Liver (tissue), 10 donors: ENCODE measurements around the gene RND1. TPM values are rescaled to one million over a fixed set of nuclear protein-coding genes. Genes with fewer than 3 reads are reported as not detected.
A peak's percentile ranks its signal among the peaks of the same experiment; 100 is the strongest.

Source experiments
- DNase-seq: peaks from one replicate; pipeline ENCODE4 v3.0.0-alpha.2; 2017; ENCODE audit warnings: low spot score
- H3K27ac ChIP-seq, 2 donors: one replicate each; pipeline ENCODE4 v1.7.0; 2013; ENCODE audit warnings: inconsistent platforms in 2 of 2, low read length in 2 of 2, control low read depth in 1 of 2, low read depth in 1 of 2, mild to moderate bottlenecking in 1 of 2
- H3K27me3 ChIP-seq, 4 donors: one replicate each; pipeline versions ENCODE4 v1.6.1 to v1.7.0; 2013; ENCODE audit warnings: low read length in 3 of 4, inconsistent platforms in 1 of 4, mild to moderate bottlenecking in 1 of 4, moderate library complexity in 1 of 4; ENCODE audit not compliant: control insufficient read depth in 4 of 4, insufficient read depth in 4 of 4
- H3K36me3 ChIP-seq, 4 donors: one replicate each; pipeline versions ENCODE4 v1.6.1 to v1.7.0; 2013; ENCODE audit warnings: low read length in 3 of 4, mild to moderate bottlenecking in 3 of 4, low read depth in 1 of 4, moderate library complexity in 1 of 4; ENCODE audit not compliant: control insufficient read depth in 4 of 4, insufficient read depth in 3 of 4
- H3K4me1 ChIP-seq, 4 donors: one replicate each; pipeline versions ENCODE4 v1.6.1 to v1.7.0; 2013; ENCODE audit warnings: low read length in 3 of 4, mild to moderate bottlenecking in 3 of 4, moderate library complexity in 1 of 4; ENCODE audit not compliant: control insufficient read depth in 4 of 4, insufficient read depth in 4 of 4
- H3K4me3 ChIP-seq, 3 donors: one replicate each; pipeline versions ENCODE4 v1.6.1 to v1.7.0; 2013; ENCODE audit warnings: low read length in 3 of 3, control low read depth in 1 of 3, low read depth in 1 of 3, mild to moderate bottlenecking in 1 of 3
- H3K9ac ChIP-seq, 2 donors: one replicate each; pipeline ENCODE4 v1.7.0; 2013; ENCODE audit warnings: low read length in 2 of 2, mild to moderate bottlenecking in 2 of 2, moderate library complexity in 2 of 2, control low read depth in 1 of 2, low read depth in 1 of 2
- H3K9me3 ChIP-seq, 4 donors: one replicate each; pipeline versions ENCODE4 v1.6.1 to v1.7.0; 2013; ENCODE audit warnings: low read length in 3 of 4; ENCODE audit not compliant: control insufficient read depth in 4 of 4
- EGR1 ChIP-seq, 2 donors: IDR thresholded peaks; 2 replicates each; pipeline ENCODE4 v1.6.1; 2016 to 2018; ENCODE audit warnings: antibody characterized with exemption in 2 of 2, low read depth in 2 of 2
- FOXA2 ChIP-seq: IDR thresholded peaks from 2 replicates; pipeline ENCODE4 v1.6.1; 2016; ENCODE audit warnings: antibody characterized with exemption
- GABPA ChIP-seq, 2 donors: IDR thresholded peaks in 1 of 2; conservative IDR thresholded peaks in 1 of 2; 2 replicates each; pipeline ENCODE4 v1.6.1; 2016; ENCODE audit warnings: antibody characterized with exemption in 2 of 2, mild to moderate bottlenecking in 1 of 2, moderate library complexity in 1 of 2
- JUND ChIP-seq, 2 donors: IDR thresholded peaks; 2 replicates each; pipeline ENCODE4 v1.6.1; 2016; ENCODE audit warnings: antibody characterized with exemption in 2 of 2
- RXRA ChIP-seq, 2 donors: IDR thresholded peaks; 2 replicates each; pipeline ENCODE4 v1.6.1; 2017 to 2018; ENCODE audit warnings: antibody characterized with exemption in 2 of 2, mild to moderate bottlenecking in 1 of 2
- YY1 ChIP-seq: IDR thresholded peaks from 2 replicates; pipeline ENCODE4 v1.6.1; 2016; ENCODE audit warnings: antibody characterized with exemption, mild to moderate bottlenecking
- WGBS: extraction: QIAGEN DNeasy Blood & Tissue Kit; methylation state at CpG from one replicate; pipeline ENCODE4 v1.1.7; 2013; 5-methylcytosine and 5-hydroxymethylcytosine counted together
- polyA plus RNA-seq, 2 donors: library from polyadenylated mRNA; stranded (reverse) in 1 of 2; unstranded in 1 of 2; fragments of 200-250 nt in 1 of 2; fragments of >200 nt in 1 of 2; fragmentation: Nextera tagmentation in 1 of 2; extraction: Ambion mirVana in 1 of 2; gene quantifications; one replicate each; pipeline versions ENCODE4 v1.2.1 to v1.2.3, GENCODE V29; 2013 to 2015
- small RNA-seq: library from RNA; depleted of rRNA; stranded (forward); fragments of <200 nt; gene quantifications from one replicate; pipeline ENCODE3, GENCODE V24; 2014
- total RNA-seq, 2 donors: library from RNA; depleted of rRNA; stranded (reverse); fragments of >200 nt; gene quantifications; one replicate each; pipeline ENCODE4 v1.2.3, GENCODE V29; 2014
- donor health status: healthy.
- donor health status: healthy.
- donor health status: healthy.
- donor health status: healthy.
- donor health status: healthy.

Gene RND1
- total and polyA plus RNA-seq, 4 donors = 7.7 to 16.5 (median 8.5) TPM

- Histone ChIP-seq H3K9ac (no peak overlapping the region), H3K36me3 (no peaks in the 10 kb centered on the region), H3K4me3 (no peak overlapping the region), H3K27me3 (no peaks in the 10 kb centered on the region), H3K9me3 (no peaks in the 10 kb centered on the region), H3K4me1 (peaks cover 3 to 21% (median 9%) of the 10 kb centered on the region in 4 donors), H3K27ac (no peak overlapping the region)
- TF ChIP-seq JUND (IDR thresholded peaks at IDR 0.05) (no peak), EGR1 (IDR thresholded peaks at IDR 0.05; ENCODE audit: low read depth in 2 of 2) (peak in 1 of 2 donors; percentile 26)
- WGBS = 54% methylated on average over 5 of the region's 5 CpGs
- no peak for DNase-seq
Measured at GRCh38 chr12:48810903-48811431, 54.7 kb downstream of the RND1 start.

DNA sequence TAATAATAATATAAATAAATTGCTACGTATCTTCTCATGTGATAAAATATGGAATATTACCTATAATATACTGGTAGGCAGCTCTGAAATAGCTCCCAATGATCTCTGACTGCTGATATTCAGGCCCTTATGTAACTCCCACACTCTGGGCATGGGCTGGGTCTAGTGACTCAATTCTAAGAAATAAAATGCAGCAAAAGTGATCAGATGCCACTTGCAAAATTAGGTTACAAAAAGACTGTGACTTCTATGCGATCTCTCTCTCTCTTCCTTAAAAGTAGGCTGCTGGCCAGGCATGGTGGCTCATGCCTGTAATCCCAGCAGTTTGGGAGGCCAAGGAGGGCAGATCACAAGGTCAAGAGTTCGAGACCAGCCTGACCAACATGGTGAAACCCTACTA is 57.7 kb downstream of the RND1 start:
- DNase-seq = no peak
- no peak overlapping the region for H3K27ac ChIP-seq
- no peaks in the 10 kb centered on the region for H3K27me3 ChIP-seq
- H3K9me3 ChIP-seq = no peaks in the 10 kb centered on the region
- no peaks in the 10 kb centered on the region for H3K4me1 ChIP-seq
- WGBS = 95% methylated on average over 3 of the region's 3 CpGs
- H3K4me3 ChIP-seq = no peak overlapping the region
- H3K36me3 ChIP-seq = no peaks in the 10 kb centered on the region
- H3K9ac ChIP-seq = no peak overlapping the region
- no peak for TF ChIP-seq GABPA (IDR thresholded peaks at IDR 0.05 in 1 of 2, conservative IDR thresholded peaks at IDR 0.05 in 1 of 2)
- no peak for TF ChIP-seq FOXA2
- no peak for TF ChIP-seq JUND (IDR thresholded peaks at IDR 0.05)
- no peak for TF ChIP-seq RXRA (IDR thresholded peaks at IDR 0.05)
- TF ChIP-seq YY1 = no peak
- no peak for TF ChIP-seq EGR1 (IDR thresholded peaks at IDR 0.05; ENCODE audit: low read depth in 2 of 2)

Small RNA genes within 50 kb of the gene (small RNA-seq; reads per million reads assigned to genes)
- not detected for gene AC073610.1
- gene RF00019 = not detected
- not detected for gene RNU6-600P

Other genes starting within 250 kb of the RND1 start
- 10 to 100 TPM; 21.7 to 23.0 TPM for gene KANSL2, start 183.6 kb downstream of the RND1 start, total RNA-seq
- gene KANSL2, start 183.6 kb downstream of the RND1 start, polyA plus RNA-seq = 1 to 10 TPM; 7.0 to 7.9 TPM
- 10 to 100 TPM; 15.9 to 18.2 TPM for gene CCNT1, start 149.2 kb downstream of the RND1 start, total RNA-seq
- gene CCNT1, start 149.2 kb downstream of the RND1 start, polyA plus RNA-seq = 1 to 10 TPM; 3.2 to 4.9 TPM
- gene ADCY6, start 76.8 kb downstream of the RND1 start, total RNA-seq = 10 to 100 TPM; 12.7 to 30.5 TPM
- gene ADCY6, start 76.8 kb downstream of the RND1 start, polyA plus RNA-seq = 1 to 10 TPM; 4.3 to 8.2 TPM
- 1 to 10 TPM; 1.4 to 1.9 TPM for gene CACNB3, start 47.4 kb downstream of the RND1 start, total RNA-seq
- under 1 TPM; 0.92 to 0.93 TPM for gene CACNB3, start 47.4 kb downstream of the RND1 start, polyA plus RNA-seq
- 10 to 100 TPM; 34.4 to 60.6 TPM for gene DDX23, start 13.7 kb downstream of the RND1 start, total RNA-seq
- gene DDX23, start 13.7 kb downstream of the RND1 start, polyA plus RNA-seq = 10 to 100 TPM; 16.9 to 25.1 TPM
- gene FKBP11, start 59.6 kb upstream of the RND1 start, total RNA-seq = 10 to 100 TPM; 28.6 to 37.3 TPM
- gene FKBP11, start 59.6 kb upstream of the RND1 start, polyA plus RNA-seq = 100 to 1,000 TPM in 1 of 2 donors, 10 to 100 TPM in 1; 92.5 to 162 TPM
- gene ARF3, start 91.6 kb upstream of the RND1 start, total RNA-seq = 10 to 100 TPM; 17.1 to 21.6 TPM
- gene ARF3, start 91.6 kb upstream of the RND1 start, polyA plus RNA-seq = 10 to 100 TPM; 14.1 to 29.5 TPM
- under 1 TPM in 1 of 2 donors, not detected in 1; 0.08 TPM for gene WNT10B, start 105.9 kb upstream of the RND1 start, total RNA-seq
- gene WNT10B, start 105.9 kb upstream of the RND1 start, polyA plus RNA-seq = under 1 TPM in 1 of 2 donors, not detected in 1; 0.05 TPM
- not detected for gene WNT1, start 112.5 kb upstream of the RND1 start, total RNA-seq
- gene WNT1, start 112.5 kb upstream of the RND1 start, polyA plus RNA-seq = not detected
- gene DDN, start 133.5 kb upstream of the RND1 start, total RNA-seq = under 1 TPM in 1 of 2 donors, not detected in 1; 0.09 TPM
- not detected for gene DDN, start 133.5 kb upstream of the RND1 start, polyA plus RNA-seq
- 10 to 100 TPM; 18.3 to 23.4 TPM for gene PRKAG1, start 152.9 kb upstream of the RND1 start, total RNA-seq
- gene PRKAG1, start 152.9 kb upstream of the RND1 start, polyA plus RNA-seq = 10 to 100 TPM; 15.5 to 31.5 TPM
- gene KMT2D, start 194.9 kb upstream of the RND1 start, total RNA-seq = 10 to 100 TPM; 39.6 to 53.8 TPM
- 10 to 100 TPM in 1 of 2 donors, 1 to 10 TPM in 1; 4.5 to 10.3 TPM for gene KMT2D, start 194.9 kb upstream of the RND1 start, polyA plus RNA-seq
- gene RHEBL1, start 204.1 kb upstream of the RND1 start, total RNA-seq = 1 to 10 TPM in 1 of 2 donors, not detected in 1; 1.2 TPM
- gene RHEBL1, start 204.1 kb upstream of the RND1 start, polyA plus RNA-seq = under 1 TPM; 0.29 to 0.36 TPM
- under 1 TPM; 0.08 to 0.09 TPM for gene DHH, start 228.9 kb upstream of the RND1 start, total RNA-seq
- gene DHH, start 228.9 kb upstream of the RND1 start, polyA plus RNA-seq = under 1 TPM in 1 of 2 donors, not detected in 1; 0.09 TPM
- gene LMBR1L, start 245.0 kb upstream of the RND1 start, total RNA-seq = 10 to 100 TPM; 13.0 to 23.7 TPM
- 10 to 100 TPM in 1 of 2 donors, 1 to 10 TPM in 1; 9.3 to 10.5 TPM for gene LMBR1L, start 245.0 kb upstream of the RND1 start, polyA plus RNA-seq